Eye (tissue), 1 donor: ENCODE measurements around the gene SLC51B.

Experiments used
- DNase-seq: peaks from one replicate; pipeline ENCODE4 v3.0.0-alpha.2; 2015

Gene SLC51B

DNA sequence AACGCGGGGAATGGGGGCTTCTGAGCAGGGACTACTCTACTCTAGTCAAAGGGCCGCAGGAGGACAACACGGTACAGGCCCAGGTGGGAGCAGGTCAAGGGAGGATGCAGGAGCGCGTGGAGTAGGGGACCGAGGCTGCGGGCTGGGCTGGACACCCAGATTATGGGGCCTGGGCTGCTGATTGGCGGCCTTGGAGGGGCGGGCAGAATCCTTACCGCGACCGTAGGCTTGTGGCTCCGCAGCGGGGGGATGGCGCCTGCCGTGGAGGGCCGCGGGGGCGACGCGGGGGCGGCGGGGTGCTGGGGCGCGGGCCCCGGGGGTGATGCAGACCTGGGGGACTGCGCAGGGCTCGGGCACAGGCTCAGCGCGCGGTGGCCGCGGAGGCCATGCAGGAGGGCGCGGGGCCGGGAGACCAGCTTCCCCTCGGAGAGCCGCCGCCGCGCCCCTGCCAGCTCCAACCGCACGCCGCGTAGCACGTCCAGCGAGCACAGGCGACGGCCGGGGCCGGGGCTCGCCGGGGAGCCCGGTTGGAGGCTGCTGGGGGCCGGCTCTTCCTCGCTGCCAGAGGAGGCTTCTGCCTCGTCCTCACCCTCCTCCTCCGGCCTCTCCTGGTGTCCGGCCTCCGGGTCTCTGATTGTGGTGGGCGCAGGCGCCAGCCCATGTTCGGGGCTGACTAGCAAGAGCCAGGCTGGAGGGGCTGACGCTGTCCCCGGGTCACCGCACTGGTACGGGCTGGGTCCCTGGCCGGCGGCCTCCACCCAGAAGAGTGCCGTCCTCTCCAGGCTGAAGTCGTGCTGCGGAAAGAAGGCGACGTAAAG, 56.9 kb downstream of the SLC51B start:
- DNase-seq: peak; percentile 35

DNA sequence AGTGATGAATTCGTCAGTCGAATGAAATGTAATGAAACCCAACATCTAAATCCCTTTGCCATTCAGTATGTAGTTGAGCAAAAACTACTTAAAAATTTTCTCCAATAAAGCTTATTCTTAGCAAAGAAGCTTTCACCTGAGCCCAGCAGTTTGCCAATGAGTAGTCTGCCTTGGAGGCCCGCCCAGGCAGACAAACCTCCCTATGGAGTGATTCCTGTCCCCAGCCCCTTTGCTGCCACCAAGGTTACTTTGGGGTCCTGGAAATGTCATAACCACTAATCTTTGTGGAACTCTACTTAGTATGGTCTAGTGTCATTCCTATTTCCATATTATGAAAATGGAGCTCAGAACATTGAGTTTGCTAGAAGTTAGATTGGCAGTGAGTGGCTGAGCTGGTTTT, 57.7 kb downstream of the SLC51B start:
- DNase-seq: no peak
